Heart right ventricle (tissue), 16 donors: ENCODE data around the gene GSTK1. TPM values are rescaled to one million over a fixed set of nuclear protein-coding genes. Genes with fewer than 3 reads are reported as not detected.
A peak's percentile ranks its signal among the peaks of the same experiment; 100 is the strongest.

ENCODE experiments used
- ATAC-seq, 8 donors: fragments of 200-7000 bp; cut with Tn5 transposase; one replicate each; pipeline ENCODE4 v1.9.1; 2020; ENCODE audit warnings: mild to moderate bottlenecking in 8 of 8, moderate library complexity in 8 of 8, moderate number of reproducible peaks in 1 of 8
- DNase-seq, 2 donors: peaks; one replicate each; pipeline ENCODE4 v3.0.0-alpha.2; 2020
- H3K27ac ChIP-seq, 10 donors: fragments of 200-600 bp; sonication (generic) in 2 of 10; one replicate each; pipeline versions ENCODE4 v1.5.0 to v1.8.0; 2020 to 2022; ENCODE audit warnings: mild to moderate bottlenecking in 3 of 10
- H3K27me3 ChIP-seq, 7 donors: fragments of 200-600 bp; one replicate each; pipeline ENCODE4 v1.8.0; 2021 to 2022; ENCODE audit warnings: mild to moderate bottlenecking in 2 of 7
- H3K36me3 ChIP-seq, 9 donors: fragments of 200-600 bp; sonication (generic) in 1 of 9; one replicate each; pipeline versions ENCODE4 v1.5.0 to v1.8.0; 2020 to 2022; ENCODE audit warnings: mild to moderate bottlenecking in 2 of 9
- H3K4me1 ChIP-seq, 9 donors: fragments of 200-600 bp; sonication (generic) in 1 of 9; one replicate each; pipeline versions ENCODE4 v1.5.0 to v1.8.0; 2020 to 2022; ENCODE audit warnings: mild to moderate bottlenecking in 4 of 9
- H3K4me3 ChIP-seq, 10 donors: fragments of 200-600 bp; sonication (generic) in 2 of 10; one replicate each; pipeline versions ENCODE4 v1.5.0 to v1.8.0; 2020 to 2022; ENCODE audit warnings: mild to moderate bottlenecking in 7 of 10, moderate library complexity in 2 of 10
- H3K9me3 ChIP-seq, 11 donors: fragments of 200-600 bp in 10 of 11; sonication (generic) in 2 of 11; one replicate each; pipeline versions ENCODE4 v1.5.0 to v1.8.0; 2013 to 2022; ENCODE audit warnings: mild to moderate bottlenecking in 2 of 11, control low read depth in 1 of 11, moderate library complexity in 1 of 11
- CTCF ChIP-seq, 9 donors: fragments of 200-600 bp; sonication (generic) in 2 of 9; IDR thresholded peaks; one replicate each; pipeline versions ENCODE4 v1.5.0 to v1.8.0; 2021 to 2022; ENCODE audit warnings: antibody characterized with exemption in 9 of 9, mild to moderate bottlenecking in 5 of 9, moderate library complexity in 1 of 9
- WGBS, 2 donors: extraction: QIAGEN DNeasy Blood & Tissue Kit; methylation state at CpG; one replicate each; pipeline ENCODE4 v1.1.7; 2013; ENCODE audit warnings: inconsistent platforms in 1 of 2; 5-methylcytosine and 5-hydroxymethylcytosine counted together
- intact Hi-C, 10 donors: fragments of 100-400 bp; cut with DNase I; formaldehyde crosslinking; loops; one replicate each; pipeline versions ENCODE4 v1.11.1 to v1.14.2; 2022
- polyA plus RNA-seq, 2 donors: library from polyadenylated mRNA; stranded (reverse); fragments of 200-250 nt; gene quantifications; one replicate each; pipeline ENCODE4 v1.2.3, GENCODE V29; 2013
- total RNA-seq, 10 donors: library from RNA; stranded (reverse); fragmentation: NEBNext Ultra II Directional in 3 of 10; extraction: Animal tissue kit (Norgen Biotek cat#: 25700) in 3 of 10; gene quantifications; one replicate each; pipeline versions ENCODE4 v1.2.1 to v1.2.4, GENCODE V29; 2021 to 2023
- donor health status: Arrhythmogenic right ventricular cardiomyopathy.
- donor health status: ischemic (EF 13 %, LVEDD 7.1; RV severe dilation, severe dysfunction).
- donor health status: healthy with polysubstance abuse.
- donor health status: DM: no; HTN: yes; CAD: no.
- donor health status: DM: no; HTN: no; CAD: no.
- donor health status: ischemic (EF 25% LVEDD 6.9; RV normal size, moderate dysfunction).
- donor health status: ischemic (EF 25% LVEDD 5.7; RV mildly dilated, moderate dysfunction).
- donor health status: healthy.
- donor health status: DM: yes; HTN: yes; CAD: no.
- donor health status: Ischemic cardiomyopathy.
- donor health status: ischemic (EF 35%, LVEDD 5.7; RV mildly dilated, moderate dysfunction).
- donor health status: nonischemic (EF 11% LVEDD 7.7; RV severe dilation, severe dysfunction).
- donor health status: DM: yes; HTN: yes; CAD: no.
- donor health status: PGD.
- donor health status: ischemic (EF 29% LVEDD 5.4; RV normal size, mild dysfunction).
- donor health status: nonischemic (EF 23%, LVEDD 6.1; RV moderate dilation, normal function).

GSTK1 gene
- total and polyA plus RNA-seq, 12 donors: 136 to 317 (median 269) TPM

GRCh38 chr7:143279186-143280098, 16.2 kb downstream of the GSTK1 start:
- Histone ChIP-seq H3K9me3 (no peaks in the 10 kb centered on the region), H3K27ac (peak overlapping the region in 9 of 10 donors; percentile 47 to 79 (median 68)), H3K27me3 (no peaks in the 10 kb centered on the region), H3K4me1 (peaks cover 3 to 42% (median 20%) of the 10 kb centered on the region in 9 donors), H3K36me3 (no peaks in the 10 kb centered on the region), H3K4me3 (peak overlapping the region in 5 of 10 donors; percentile 0 to 11 (median 2))
- ATAC-seq: peak; percentile 55 to 86 (median 82)
- WGBS, 2 donors: 42 to 54% methylated on average over 8 of the region's 8 CpGs
- peak in 1 of 2 donors; percentile 37 for DNase-seq
- intact Hi-C loops: no loop called here
- TF ChIP-seq CTCF (IDR thresholded peaks at IDR 0.05): no peak

GRCh38 chr7:143280160-143280559, 16.9 kb downstream of the GSTK1 start:
- H3K36me3 ChIP-seq: no peaks in the 10 kb centered on the region
- intact Hi-C loops: no loop called here
- no peak for DNase-seq
- no peaks in the 10 kb centered on the region for H3K27me3 ChIP-seq
- H3K4me1 ChIP-seq: peaks cover 3 to 44% (median 20%) of the 10 kb centered on the region in 9 donors
- peak overlapping the region in 5 of 10 donors; percentile 0 to 11 (median 2) for H3K4me3 ChIP-seq
- H3K27ac ChIP-seq: peak overlapping the region in 9 of 10 donors; percentile 47 to 79 (median 68)
- no peaks in the 10 kb centered on the region for H3K9me3 ChIP-seq
- no peak for TF ChIP-seq CTCF (IDR thresholded peaks at IDR 0.05)
- ATAC-seq: no peak
- WGBS, 2 donors: 47 to 68% methylated on average over 1 of the region's 1 CpG

- 83 to 85% methylated on average over 2 of the region's 2 CpGs for WGBS, 2 donors
- intact Hi-C loops: no loop called here
- Histone ChIP-seq H3K9me3 (no peaks in the 10 kb centered on the region), H3K27ac (peak overlapping the region in 9 of 10 donors; percentile 47 to 79 (median 68)), H3K4me3 (no peak overlapping the region), H3K27me3 (no peaks in the 10 kb centered on the region), H3K4me1 (peaks cover 3 to 44% (median 20%) of the 10 kb centered on the region in 9 donors), H3K36me3 (no peaks in the 10 kb centered on the region)
- no peak for ATAC-seq
- TF ChIP-seq CTCF (IDR thresholded peaks at IDR 0.05): no peak
- no peak for DNase-seq
These were observed 17.3 kb downstream of the GSTK1 start for GRCh38 chr7:143280566-143280965.

GRCh38 chr7:143281529-143281928, 18.3 kb downstream of the GSTK1 start:
- Histone ChIP-seq H3K4me3 (no peak overlapping the region), H3K27ac (no peak overlapping the region), H3K27me3 (no peaks in the 10 kb centered on the region), H3K4me1 (peaks cover 3 to 50% (median 20%) of the 10 kb centered on the region in 9 donors), H3K36me3 (no peaks in the 10 kb centered on the region), H3K9me3 (no peaks in the 10 kb centered on the region)
- 90 to 99% methylated on average over 2 of the region's 2 CpGs for WGBS, 2 donors
- DNase-seq (no peak), ATAC-seq (no peak)
- no peak for TF ChIP-seq CTCF (IDR thresholded peaks at IDR 0.05)
- intact Hi-C loops: no loop called here
